ENCODE data around the gene ADAM12. TPM values are rescaled to one million over a fixed set of nuclear protein-coding genes. Genes with fewer than 3 reads are reported as not detected.

The ADAM12 gene
- total RNA-seq, 2 donors from 2014 or later = under 0.01 to 0.52 TPM

DNA sequence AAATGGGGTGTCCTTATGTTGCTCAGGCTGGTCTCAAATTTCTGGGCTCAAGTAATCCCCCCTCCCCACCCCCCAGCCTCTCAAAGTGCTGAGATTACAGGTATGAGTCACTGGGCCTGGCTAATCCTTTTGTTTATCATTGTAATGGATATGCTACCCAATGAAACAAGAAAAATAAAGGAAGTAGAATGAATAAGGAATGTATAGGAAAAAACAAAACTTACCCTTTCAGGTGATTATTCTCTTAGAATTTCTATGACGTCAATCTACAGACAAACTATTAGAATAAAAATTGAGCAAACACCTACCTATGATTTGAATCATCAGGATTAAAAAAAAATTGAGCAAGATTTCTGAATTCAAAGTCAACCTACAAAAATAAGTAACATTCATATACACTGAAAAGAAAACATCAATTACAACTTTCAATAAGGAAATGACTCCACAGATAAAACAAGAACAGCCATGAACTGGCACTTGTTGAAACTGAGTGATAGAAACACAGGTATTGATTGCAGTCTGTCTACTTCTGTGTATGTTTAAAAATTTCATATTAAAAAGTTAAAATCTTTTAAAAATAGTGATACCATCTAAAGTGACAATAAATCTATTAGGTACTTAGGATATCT lies 12.2 kb downstream of the ADAM12 start:
- DNase-seq = no peak
- H3K4me3 ChIP-seq = no peak overlapping the region
- H3K9me3 ChIP-seq = no peaks in the 10 kb centered on the region
- intact Hi-C loops (cut with DNase I) = no loop called here
- no peaks in the 10 kb centered on the region for H3K4me1 ChIP-seq
- WGBS, 2 donors = 58 to 87% methylated on average over 1 of the region's 1 CpG
- no peaks in the 10 kb centered on the region for H3K27me3 ChIP-seq
- H3K27ac ChIP-seq = no peak overlapping the region
- TF ChIP-seq POLR2A (IDR thresholded peaks at IDR 0.05) (no peak), CTCF (IDR thresholded peaks at IDR 0.05) (no peak)
- no peak for ATAC-seq
- no peaks in the 10 kb centered on the region for H3K36me3 ChIP-seq (replicated peaks in 1 of 2; ENCODE audit: insufficient read depth in 1 of 2, low read depth in 2 of 2)

GRCh38 chr10:126375299-126375698 lies 13.0 kb downstream of the ADAM12 start:
- Histone ChIP-seq H3K27ac (no peak overlapping the region), H3K36me3 (replicated peaks in 1 of 2; ENCODE audit: insufficient read depth in 1 of 2, low read depth in 2 of 2) (no peaks in the 10 kb centered on the region), H3K4me3 (no peak overlapping the region), H3K27me3 (no peaks in the 10 kb centered on the region), H3K9me3 (no peaks in the 10 kb centered on the region), H3K4me1 (no peaks in the 10 kb centered on the region)
- DNase-seq (no peak), ATAC-seq (no peak)
- no peak for TF ChIP-seq POLR2A (IDR thresholded peaks at IDR 0.05)
- no peak for TF ChIP-seq CTCF (IDR thresholded peaks at IDR 0.05)
- intact Hi-C loops (cut with DNase I) = no loop called here

GRCh38 chr10:126374435-126374834 lies 13.8 kb downstream of the ADAM12 start:
- DNase-seq = no peak
- Histone ChIP-seq H3K27ac (no peak overlapping the region), H3K36me3 (replicated peaks in 1 of 2; ENCODE audit: insufficient read depth in 1 of 2, low read depth in 2 of 2) (no peaks in the 10 kb centered on the region), H3K9me3 (no peaks in the 10 kb centered on the region), H3K4me1 (no peaks in the 10 kb centered on the region), H3K4me3 (no peak overlapping the region), H3K27me3 (no peaks in the 10 kb centered on the region)
- WGBS, 2 donors = 72 to 81% methylated on average over 2 of the region's 2 CpGs
- ATAC-seq = no peak
- TF ChIP-seq POLR2A (IDR thresholded peaks at IDR 0.05) = no peak
- TF ChIP-seq CTCF (IDR thresholded peaks at IDR 0.05) = no peak
- intact Hi-C loops (cut with DNase I) = no loop called here

DNA sequence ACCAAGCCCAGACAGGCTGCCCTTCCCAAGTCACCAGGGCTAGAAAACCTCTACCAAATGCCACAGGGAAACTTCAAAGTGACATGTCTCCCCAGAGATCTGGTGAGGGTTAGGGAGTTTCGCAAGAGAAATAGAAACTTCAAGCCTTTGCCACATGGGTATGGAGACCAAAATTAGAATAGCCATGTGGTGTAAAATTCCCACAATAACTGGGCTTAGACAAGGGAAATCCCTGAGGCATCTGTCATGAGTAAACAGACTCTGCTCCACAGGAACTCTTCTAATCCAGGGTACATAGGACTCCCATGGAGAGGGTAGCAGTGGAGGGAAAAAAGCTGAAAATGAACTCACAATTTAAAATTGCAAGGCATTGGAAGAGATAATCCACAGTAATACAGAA lies 14.3 kb downstream of the ADAM12 start:
- H3K9me3 ChIP-seq = no peaks in the 10 kb centered on the region
- no peak for DNase-seq
- H3K27me3 ChIP-seq = no peaks in the 10 kb centered on the region
- no peak overlapping the region for H3K4me3 ChIP-seq
- no peaks in the 10 kb centered on the region for H3K36me3 ChIP-seq (replicated peaks in 1 of 2; ENCODE audit: insufficient read depth in 1 of 2, low read depth in 2 of 2)
- no peak overlapping the region for H3K27ac ChIP-seq
- WGBS, 2 donors = 88 to 100% methylated on average over 1 of the region's 1 CpG
- TF ChIP-seq POLR2A (IDR thresholded peaks at IDR 0.05) (no peak), CTCF (IDR thresholded peaks at IDR 0.05) (no peak)
- H3K4me1 ChIP-seq = no peaks in the 10 kb centered on the region
- ATAC-seq = no peak
- intact Hi-C loops (cut with DNase I) = no loop called here

DNA sequence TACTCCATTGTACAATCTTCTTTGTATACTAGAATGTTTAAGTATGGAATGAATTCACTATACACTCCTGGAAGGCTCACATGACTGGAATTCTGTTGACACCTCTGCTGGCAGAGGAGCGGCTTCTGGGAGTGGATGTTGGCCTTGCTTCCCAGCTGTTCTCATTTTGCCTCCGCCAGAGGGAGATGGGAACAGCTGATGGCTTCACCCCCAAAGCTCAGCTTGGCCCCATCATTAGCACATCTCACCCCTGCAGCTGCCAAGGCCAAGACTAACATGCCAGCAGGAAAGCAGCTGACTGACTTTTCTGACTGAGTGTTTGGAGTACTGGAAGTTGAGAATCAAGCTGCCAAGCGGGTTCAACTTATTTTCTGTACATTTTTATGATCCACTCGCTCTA lies 15.1 kb downstream of the ADAM12 start:
- ATAC-seq (no peak), DNase-seq (no peak)
- TF ChIP-seq POLR2A (IDR thresholded peaks at IDR 0.05) = no peak
- TF ChIP-seq CTCF (IDR thresholded peaks at IDR 0.05) = no peak
- Histone ChIP-seq H3K9me3 (no peaks in the 10 kb centered on the region), H3K27ac (no peak overlapping the region), H3K36me3 (replicated peaks in 1 of 2; ENCODE audit: insufficient read depth in 1 of 2, low read depth in 2 of 2) (no peaks in the 10 kb centered on the region), H3K27me3 (no peaks in the 10 kb centered on the region), H3K4me1 (no peaks in the 10 kb centered on the region), H3K4me3 (no peak overlapping the region)
- WGBS, 2 donors = 81 to 84% methylated on average over 4 of the region's 4 CpGs
- intact Hi-C loops (cut with DNase I) = no loop called here
